ENCODE data around the gene ELMO1. TPM values are rescaled to one million over a fixed set of nuclear protein-coding genes. Genes with fewer than 3 reads are reported as not detected.

Gene ELMO1
- total RNA-seq, 1 experiment from 2014 or later: 7.8 TPM

DNA sequence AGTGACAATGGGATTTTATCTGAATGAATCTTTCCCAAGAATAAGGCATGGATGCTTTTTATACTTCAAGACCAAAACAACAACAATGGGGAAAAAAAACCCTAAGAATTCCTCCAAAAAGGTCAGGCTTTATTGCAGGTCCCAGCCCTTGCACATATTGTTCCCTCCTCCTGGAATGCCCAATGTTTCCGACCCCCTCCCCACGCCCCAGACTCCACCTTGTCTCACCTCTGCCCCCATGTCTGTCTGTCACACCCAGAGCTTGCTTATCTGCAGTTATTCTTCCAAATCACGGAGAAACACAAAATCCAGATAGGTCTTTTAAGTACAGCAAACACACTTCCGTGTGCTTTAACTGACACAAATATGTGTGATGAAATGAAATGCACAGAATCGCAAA lies 43.5 kb downstream of the ELMO1 start:
- H3K79me2 ChIP-seq (ENCODE audit: insufficient read depth, low read length): no peaks in the 10 kb centered on the region
- DNase-seq: no peak
- no peak overlapping the region for H4K8ac ChIP-seq (replicated peaks; ENCODE audit: insufficient read length, low read depth, low read length)
- H3T11ph ChIP-seq (ENCODE audit: low read length): no peak overlapping the region
- no peaks in the 10 kb centered on the region for H3K9me3 ChIP-seq (ENCODE audit: control insufficient read depth, low read depth, low read length)
- H3K4ac ChIP-seq (ENCODE audit: low read depth, low read length): no peak overlapping the region
- H3K9me3 Mint-ChIP-seq: no peaks in the 10 kb centered on the region; a peak in 1 of 5 replicates
- H3K36me3 Mint-ChIP-seq (ENCODE audit: insufficient read depth in 1 of 3, low read depth in 3 of 3): peaks cover 0 to 2% (median 0%) of the 10 kb centered on the region in 3 experiments; a peak in 2 of 7 replicates
- no peak overlapping the region for H2AK5ac ChIP-seq (ENCODE audit: insufficient read length, low read length)
- no peaks in the 10 kb centered on the region; the same call in 1 of the 2 replicates for H3K27me3 Mint-ChIP-seq (ENCODE audit: low read depth)
- peak overlapping the region in 2 of 3 experiments; percentile 11 to 51; a peak in 2 of 7 replicates for H3K27ac Mint-ChIP-seq
- no peaks in the 10 kb centered on the region for H4K20me1 ChIP-seq (ENCODE audit: control insufficient read depth, insufficient read depth, insufficient read length)
- TF ChIP-seq, protein P1, sequence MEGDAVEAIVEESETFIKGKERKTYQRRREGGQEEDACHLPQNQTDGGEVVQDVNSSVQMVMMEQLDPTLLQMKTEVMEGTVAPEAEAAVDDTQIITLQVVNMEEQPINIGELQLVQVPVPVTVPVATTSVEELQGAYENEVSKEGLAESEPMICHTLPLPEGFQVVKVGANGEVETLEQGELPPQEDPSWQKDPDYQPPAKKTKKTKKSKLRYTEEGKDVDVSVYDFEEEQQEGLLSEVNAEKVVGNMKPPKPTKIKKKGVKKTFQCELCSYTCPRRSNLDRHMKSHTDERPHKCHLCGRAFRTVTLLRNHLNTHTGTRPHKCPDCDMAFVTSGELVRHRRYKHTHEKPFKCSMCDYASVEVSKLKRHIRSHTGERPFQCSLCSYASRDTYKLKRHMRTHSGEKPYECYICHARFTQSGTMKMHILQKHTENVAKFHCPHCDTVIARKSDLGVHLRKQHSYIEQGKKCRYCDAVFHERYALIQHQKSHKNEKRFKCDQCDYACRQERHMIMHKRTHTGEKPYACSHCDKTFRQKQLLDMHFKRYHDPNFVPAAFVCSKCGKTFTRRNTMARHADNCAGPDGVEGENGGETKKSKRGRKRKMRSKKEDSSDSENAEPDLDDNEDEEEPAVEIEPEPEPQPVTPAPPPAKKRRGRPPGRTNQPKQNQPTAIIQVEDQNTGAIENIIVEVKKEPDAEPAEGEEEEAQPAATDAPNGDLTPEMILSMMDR (conservative IDR thresholded peaks at IDR 0.05): no peak
- no peaks in the 10 kb centered on the region for H3K27me3 ChIP-seq (ENCODE audit: insufficient read depth, low read length)
- no peak overlapping the region for H3K27ac ChIP-seq (ENCODE audit: insufficient read length, low read depth, low read length)
- H3K4me3 Mint-ChIP-seq: no peak overlapping the region
- H3K23ac ChIP-seq (ENCODE audit: insufficient read length, low read depth, low read length): no peak overlapping the region
- no peaks in the 10 kb centered on the region for H3K23me2 ChIP-seq (ENCODE audit: insufficient read length, low read depth, low read length, poor library complexity, severe bottlenecking)
- no peak overlapping the region for H2BK5ac ChIP-seq (ENCODE audit: insufficient read length, low read length)
- H2BK20ac ChIP-seq (ENCODE audit: low read depth, low read length, poor library complexity, severe bottlenecking): no peak overlapping the region
- no peak overlapping the region for H2BK15ac ChIP-seq (ENCODE audit: low read depth, low read length)
- H2AFZ ChIP-seq (ENCODE audit: low read length): no peak overlapping the region
- no peak overlapping the region for H3K14ac ChIP-seq (ENCODE audit: insufficient read depth, low read length)
- H2BK12ac ChIP-seq (ENCODE audit: insufficient read length, low read depth, low read length): no peak overlapping the region
- H3K4me1 Mint-ChIP-seq: peaks cover 4 to 6% of the 10 kb centered on the region in 2 experiments
- no peak overlapping the region for H3K4me2 ChIP-seq (ENCODE audit: insufficient read depth, insufficient read length, low read length)
- no peaks in the 10 kb centered on the region for H3K79me1 ChIP-seq (ENCODE audit: insufficient read depth, low read depth, low read length, poor library complexity, severe bottlenecking)
- no peak overlapping the region for H4K5ac ChIP-seq (ENCODE audit: insufficient read length, low read depth, low read length)
- no peaks in the 10 kb centered on the region for H3K4me1 ChIP-seq (ENCODE audit: insufficient read depth, low read length)
- no peak overlapping the region for H4K91ac ChIP-seq (ENCODE audit: insufficient read length, low read depth, low read length)
- H3K18ac ChIP-seq (ENCODE audit: insufficient read length, low read depth, low read length): no peak overlapping the region
- H2BK120ac ChIP-seq (ENCODE audit: low read depth, low read length, poor library complexity, severe bottlenecking): no peak overlapping the region
- no CpG with 5 or more reads among the region's 5 CpGs for WGBS (ENCODE audit: extremely low coverage, insufficient read length, low lambda C conversion rate)
- no peak overlapping the region for H3K9ac ChIP-seq (ENCODE audit: extremely low read depth, insufficient read length, low read length)
- no peak overlapping the region for H3K56ac ChIP-seq (ENCODE audit: insufficient read length, low read depth, low read length)
